ENCODE results near the gene MXD4. TPM values are rescaled to one million over a fixed set of nuclear protein-coding genes. Genes with fewer than 3 reads are reported as not detected.

Gene MXD4
- total and polyA plus RNA-seq, 2 of the 13 experiments (the other 11 are each of a cell fraction or from before 2014, with no cell fraction given) = 29.0 to 31.3 TPM

- no peak overlapping the region for H3K4me2 ChIP-seq (ENCODE audit: low read depth, low read length)
- no peak for ATAC-seq
- ChIA-PET CTCF (ENCODE audit: low intra/inter-chr PET ratio, low total read pairs) (no interaction called here), POLR2A (no interaction called here)
- H3K36me3 ChIP-seq (replicated peaks in 1 of 2; ENCODE audit: control insufficient read depth in 1 of 2, insufficient read depth in 2 of 2, low read length in 2 of 2) = no peaks in the 10 kb centered on the region
- no peak overlapping the region for H3K9ac ChIP-seq (ENCODE audit: insufficient read depth, low read depth, low read length)
- whole genome bisulfite sequencing (ENCODE audit: low lambda C conversion rate) = 22% methylated on average over 6 of the region's 9 CpGs
- BruUV-seq (replicated peaks) = no TSS peak
- in situ Hi-C loops (cut with HindIII; ENCODE audit: extremely low pct_ligation_motif_present, low pct_unique_long_range_greater_than_20kb) (no loop called here), intact Hi-C loops (cut with micrococcal nuclease; ENCODE audit: unreplicated experiment) (no loop called here)
- no peaks in the 10 kb centered on the region for H4K20me1 ChIP-seq (ENCODE audit: insufficient read depth, low read length)
- no peak for TF ChIP-seq GMEB1 (CRISPR knock-in tag; IDR thresholded peaks at IDR 0.05; ENCODE audit: borderline replicate concordance)
- no peak for TF ChIP-seq ZBTB40 (IDR thresholded peaks at IDR 0.05)
- TF ChIP-seq ZBTB40 (CRISPR knock-in tag; IDR thresholded peaks at IDR 0.05) = no peak
- no peaks in the 10 kb centered on the region for H3K4me1 ChIP-seq (ENCODE audit: insufficient read depth, low read length)
- H2AFZ ChIP-seq (ENCODE audit: low read length) = no peak overlapping the region
- H3K79me2 ChIP-seq (ENCODE audit: insufficient read depth, low read length) = no peaks in the 10 kb centered on the region
- H3K4me3 ChIP-seq (replicated peaks in 1 of 3; ENCODE audit: insufficient read depth in 1 of 3, low read depth in 2 of 3, low read length in 3 of 3) = no peak overlapping the region
- no peak overlapping the region for H3K27ac ChIP-seq (ENCODE audit: extremely low read length, insufficient read depth, low read length)
- peaks cover 4 to 55% of the 10 kb centered on the region in 2 experiments; a peak in 4 of 5 replicates for H3K27me3 ChIP-seq (ENCODE audit: control insufficient read depth in 1 of 2, insufficient read depth in 2 of 2, low read length in 2 of 2)
- no peak for FAIRE-seq
- no peak for DNase-seq (ENCODE audit: low spot score)
- no peaks in the 10 kb centered on the region for H3K9me3 ChIP-seq (ENCODE audit: low read length)
Observed at GRCh38 chr4:2287594-2287915, 25.6 kb upstream of the MXD4 start.

All from HepG2 (cell line).